Measurements from ENCODE around the gene NFIC. TPM values are rescaled to one million over a fixed set of nuclear protein-coding genes. Genes with fewer than 3 reads are reported as not detected.

Gene NFIC
- total RNA-seq, 1 donor from 2014 or later = 38.3 TPM

GRCh38 chr19:3362217-3362906 lies 4.0 kb upstream of the NFIC start:
- peaks cover 35% of the 10 kb centered on the region for H4K20me1 ChIP-seq (ENCODE audit: insufficient read depth, low read length)
- H3K9me3 ChIP-seq (ENCODE audit: insufficient read depth, low read depth, low read length) = no peaks in the 10 kb centered on the region
- no peaks in the 10 kb centered on the region for H3K36me3 ChIP-seq (ENCODE audit: insufficient read depth, low read length)
- Mint-ChIP-seq H3K4me1 (ENCODE audit: low read depth, unreplicated experiment) (peaks cover 15% of the 10 kb centered on the region), H3K9me3 (ENCODE audit: unreplicated experiment) (peaks cover 1% of the 10 kb centered on the region), H3K27ac (ENCODE audit: unreplicated experiment) (peak overlapping the region; percentile 29), H3K27me3 (ENCODE audit: low read depth, unreplicated experiment) (peaks cover 48% of the 10 kb centered on the region), H3K4me3 (ENCODE audit: unreplicated experiment) (peak overlapping the region; percentile 76), H3K36me3 (ENCODE audit: low read depth, unreplicated experiment) (no peaks in the 10 kb centered on the region)
- peaks cover 20% of the 10 kb centered on the region for H3K4me1 ChIP-seq (ENCODE audit: insufficient read depth, low read length)
- TF ChIP-seq, protein P1, sequence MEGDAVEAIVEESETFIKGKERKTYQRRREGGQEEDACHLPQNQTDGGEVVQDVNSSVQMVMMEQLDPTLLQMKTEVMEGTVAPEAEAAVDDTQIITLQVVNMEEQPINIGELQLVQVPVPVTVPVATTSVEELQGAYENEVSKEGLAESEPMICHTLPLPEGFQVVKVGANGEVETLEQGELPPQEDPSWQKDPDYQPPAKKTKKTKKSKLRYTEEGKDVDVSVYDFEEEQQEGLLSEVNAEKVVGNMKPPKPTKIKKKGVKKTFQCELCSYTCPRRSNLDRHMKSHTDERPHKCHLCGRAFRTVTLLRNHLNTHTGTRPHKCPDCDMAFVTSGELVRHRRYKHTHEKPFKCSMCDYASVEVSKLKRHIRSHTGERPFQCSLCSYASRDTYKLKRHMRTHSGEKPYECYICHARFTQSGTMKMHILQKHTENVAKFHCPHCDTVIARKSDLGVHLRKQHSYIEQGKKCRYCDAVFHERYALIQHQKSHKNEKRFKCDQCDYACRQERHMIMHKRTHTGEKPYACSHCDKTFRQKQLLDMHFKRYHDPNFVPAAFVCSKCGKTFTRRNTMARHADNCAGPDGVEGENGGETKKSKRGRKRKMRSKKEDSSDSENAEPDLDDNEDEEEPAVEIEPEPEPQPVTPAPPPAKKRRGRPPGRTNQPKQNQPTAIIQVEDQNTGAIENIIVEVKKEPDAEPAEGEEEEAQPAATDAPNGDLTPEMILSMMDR (IDR thresholded peaks at IDR 0.05; ENCODE audit: insufficient read depth, low read depth, low read length) = no peak
- no peak for TF ChIP-seq EZH2 (IDR thresholded peaks at IDR 0.05; ENCODE audit: insufficient read depth, low read length)
- no peak overlapping the region for H3K9ac ChIP-seq (ENCODE audit: low read length)
- peak overlapping the region; percentile 92 for H3K4me2 ChIP-seq (ENCODE audit: low read length)
- H3K27ac ChIP-seq (ENCODE audit: low read depth, low read length) = no peak overlapping the region
- FAIRE-seq = no peak
- DNase-seq (ENCODE audit: low read depth) = no peak
- H3K79me2 ChIP-seq (ENCODE audit: insufficient read depth, low read length) = peaks cover 53% of the 10 kb centered on the region
- no peak overlapping the region for H3K4me3 ChIP-seq (ENCODE audit: insufficient read depth, low read depth, low read length)
- H3K27me3 ChIP-seq (ENCODE audit: insufficient read depth, low read length) = no peaks in the 10 kb centered on the region
- no peak overlapping the region for H2AFZ ChIP-seq (ENCODE audit: low read depth, low read length)

GRCh38 chr19:3363841-3364500 lies 2.4 kb upstream of the NFIC start:
- Histone ChIP-seq H3K36me3 (ENCODE audit: insufficient read depth, low read length) (no peaks in the 10 kb centered on the region), H2AFZ (ENCODE audit: low read depth, low read length) (no peak overlapping the region), H3K79me2 (ENCODE audit: insufficient read depth, low read length) (peaks cover 69% of the 10 kb centered on the region), H3K4me2 (ENCODE audit: low read length) (no peak overlapping the region), H3K9ac (ENCODE audit: low read length) (no peak overlapping the region), H3K4me1 (ENCODE audit: insufficient read depth, low read length) (peaks cover 32% of the 10 kb centered on the region), H3K9me3 (ENCODE audit: insufficient read depth, low read depth, low read length) (no peaks in the 10 kb centered on the region), H3K27ac (ENCODE audit: low read depth, low read length) (no peak overlapping the region), H3K4me3 (ENCODE audit: insufficient read depth, low read depth, low read length) (no peak overlapping the region), H3K27me3 (ENCODE audit: insufficient read depth, low read length) (no peaks in the 10 kb centered on the region), H4K20me1 (ENCODE audit: insufficient read depth, low read length) (peaks cover 51% of the 10 kb centered on the region)
- Mint-ChIP-seq H3K27me3 (ENCODE audit: low read depth, unreplicated experiment) (peaks cover 43% of the 10 kb centered on the region), H3K27ac (ENCODE audit: unreplicated experiment) (peak overlapping the region; percentile 18), H3K4me3 (ENCODE audit: unreplicated experiment) (peak overlapping the region; percentile 75), H3K36me3 (ENCODE audit: low read depth, unreplicated experiment) (no peaks in the 10 kb centered on the region), H3K4me1 (ENCODE audit: low read depth, unreplicated experiment) (peaks cover 24% of the 10 kb centered on the region), H3K9me3 (ENCODE audit: unreplicated experiment) (no peaks in the 10 kb centered on the region)
- FAIRE-seq = no peak
- no peak for DNase-seq (ENCODE audit: low read depth)
- TF ChIP-seq EZH2 (IDR thresholded peaks at IDR 0.05; ENCODE audit: insufficient read depth, low read length) = no peak
- TF ChIP-seq, protein P1 (IDR thresholded peaks at IDR 0.05; ENCODE audit: insufficient read depth, low read depth, low read length) = no peak

GRCh38 chr19:3364501-3364858 lies 1.9 kb upstream of the NFIC start:
- Mint-ChIP-seq H3K36me3 (ENCODE audit: low read depth, unreplicated experiment) (no peaks in the 10 kb centered on the region), H3K27ac (ENCODE audit: unreplicated experiment) (no peak overlapping the region), H3K27me3 (ENCODE audit: low read depth, unreplicated experiment) (peaks cover 43% of the 10 kb centered on the region), H3K4me3 (ENCODE audit: unreplicated experiment) (no peak overlapping the region), H3K9me3 (ENCODE audit: unreplicated experiment) (no peaks in the 10 kb centered on the region), H3K4me1 (ENCODE audit: low read depth, unreplicated experiment) (peaks cover 27% of the 10 kb centered on the region)
- DNase-seq (ENCODE audit: low read depth) (no peak), FAIRE-seq (no peak)
- peaks cover 74% of the 10 kb centered on the region for H3K79me2 ChIP-seq (ENCODE audit: insufficient read depth, low read length)
- TF ChIP-seq, protein P1 (IDR thresholded peaks at IDR 0.05; ENCODE audit: insufficient read depth, low read depth, low read length) = no peak
- no peak for TF ChIP-seq EZH2 (IDR thresholded peaks at IDR 0.05; ENCODE audit: insufficient read depth, low read length)
- no peak overlapping the region for H3K4me3 ChIP-seq (ENCODE audit: insufficient read depth, low read depth, low read length)
- H3K9me3 ChIP-seq (ENCODE audit: insufficient read depth, low read depth, low read length) = no peaks in the 10 kb centered on the region
- H3K4me2 ChIP-seq (ENCODE audit: low read length) = no peak overlapping the region
- peaks cover 37% of the 10 kb centered on the region for H3K4me1 ChIP-seq (ENCODE audit: insufficient read depth, low read length)
- no peaks in the 10 kb centered on the region for H3K27me3 ChIP-seq (ENCODE audit: insufficient read depth, low read length)
- H2AFZ ChIP-seq (ENCODE audit: low read depth, low read length) = no peak overlapping the region
- no peak overlapping the region for H3K27ac ChIP-seq (ENCODE audit: low read depth, low read length)
- no peaks in the 10 kb centered on the region for H3K36me3 ChIP-seq (ENCODE audit: insufficient read depth, low read length)
- H4K20me1 ChIP-seq (ENCODE audit: insufficient read depth, low read length) = peaks cover 54% of the 10 kb centered on the region
- H3K9ac ChIP-seq (ENCODE audit: low read length) = no peak overlapping the region

All from astrocyte (in vitro differentiated cells and primary cell).